GM10847 (cell line): ENCODE results near the gene ZC3HAV1.

ENCODE experiments used
- POLR2A ChIP-seq: IDR thresholded peaks from 2 replicates; pipeline ENCODE4 v1.6.1; 2011; ENCODE audit not compliant: insufficient read length; ENCODE audit errors: extremely low read depth

ZC3HAV1 gene

GRCh38 chr7:139011373-139011772 lies 98.1 kb downstream of the ZC3HAV1 start:
- TF ChIP-seq POLR2A: no peak

DNA sequence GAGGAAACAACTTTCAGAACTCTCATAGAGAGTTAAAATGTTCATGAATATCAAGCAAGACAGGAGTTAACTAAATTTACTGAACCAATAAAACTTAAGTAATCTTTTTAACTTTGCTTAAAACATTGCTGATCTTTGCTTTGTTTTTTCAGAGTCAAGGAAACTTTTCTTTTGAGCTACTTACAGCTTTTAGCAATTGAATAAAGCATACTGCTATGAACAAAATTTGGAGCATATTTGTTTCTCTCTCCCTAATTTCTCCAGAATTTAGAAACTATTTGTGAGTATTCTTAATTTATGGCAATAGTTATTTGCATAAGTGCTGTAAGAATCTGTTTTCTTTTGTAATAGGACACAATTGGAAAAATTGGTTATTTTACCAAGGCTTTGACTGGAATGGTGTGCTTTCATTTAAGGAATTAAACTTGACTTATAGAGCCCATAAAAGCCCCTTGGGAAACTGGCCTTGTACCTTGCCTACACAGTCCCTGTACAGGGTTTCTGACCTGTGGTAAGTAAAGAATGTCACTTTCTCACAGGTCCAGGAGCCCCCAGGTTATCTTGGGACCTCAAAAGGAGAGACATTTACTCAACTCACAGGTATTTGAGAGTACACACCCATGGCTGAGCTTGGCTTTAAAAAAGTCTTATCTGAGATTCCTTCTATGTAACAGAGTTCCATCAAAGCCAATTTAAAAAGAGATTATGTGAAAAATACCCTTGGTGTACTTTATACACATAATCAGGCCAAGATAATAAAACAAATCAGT lies 105.0 kb downstream of the ZC3HAV1 start:
- TF ChIP-seq POLR2A: no peak

- no peak for TF ChIP-seq POLR2A
These were observed 110.1 kb downstream of the ZC3HAV1 start for GRCh38 chr7:138999414-138999813.
